Progenitor cell of endocrine pancreas (in vitro differentiated cells): ENCODE measurements around the gene TEX44. TPM values are rescaled to one million over a fixed set of nuclear protein-coding genes. Genes with fewer than 3 reads are reported as not detected.
"Not testable (repeated sequence)": the region's sequence is repeated elsewhere in the genome, so short reads cannot be mapped to it uniquely, and the experiment has no call there.

Experiments used
- DNase-seq: peaks from one replicate; pipeline ENCODE4 v3.0.0; 2021; ENCODE audit warnings: low spot score; ENCODE audit not compliant: unreplicated experiment
- H3K27ac Mint-ChIP-seq: 2 replicates; pipeline ENCODE4 v1.8.0; 2021; ENCODE audit warnings: mild to moderate bottlenecking, moderate library complexity, mixed read lengths
- H3K27me3 Mint-ChIP-seq: 2 replicates; pipeline ENCODE4 v1.8.0; 2021; ENCODE audit warnings: mixed read lengths
- H3K36me3 Mint-ChIP-seq: 2 replicates; pipeline ENCODE4 v1.8.0; 2022; ENCODE audit warnings: mixed read lengths; ENCODE audit not compliant: insufficient read depth
- H3K4me1 Mint-ChIP-seq: 2 replicates; pipeline ENCODE4 v1.8.0; 2021; ENCODE audit warnings: low read depth, mixed read lengths
- H3K4me3 Mint-ChIP-seq: 2 replicates; pipeline ENCODE4 v1.8.0; 2021; ENCODE audit warnings: low read depth, mild to moderate bottlenecking, moderate library complexity, mixed read lengths
- H3K9me3 Mint-ChIP-seq: 2 replicates; pipeline ENCODE4 v1.8.0; 2021; ENCODE audit warnings: low read depth, mixed read lengths
- CTCF ChIP-seq: fragments of 200-600 bp; sonication (generic); IDR thresholded peaks from one replicate; pipeline ENCODE4 v1.5.0; 2021; ENCODE audit warnings: antibody characterized with exemption, mild to moderate bottlenecking; ENCODE audit not compliant: unreplicated experiment
- total RNA-seq: library from RNA; stranded (reverse); gene quantifications from 2 replicates; pipeline ENCODE4 v1.2.1, GENCODE V29; 2021

TEX44 gene
- total RNA-seq, 1 donor from 2014 or later, result not detected

- TF ChIP-seq CTCF, result no peak
- Mint-ChIP-seq H3K4me1 (peaks cover 1% of the 10 kb centered on the region), H3K9me3 (peaks cover 7% of the 10 kb centered on the region), H3K4me3 (no peak overlapping the region), H3K36me3 (no peaks in the 10 kb centered on the region), H3K27ac (no peak overlapping the region), H3K27me3 (peaks cover 3% of the 10 kb centered on the region)
- DNase-seq, result no peak
Measured at GRCh38 chr2:231581328-231581727, 11.3 kb upstream of the TEX44 start.

- no peak for TF ChIP-seq CTCF
- DNase-seq, result no peak
- Mint-ChIP-seq H3K4me1 (no peaks in the 10 kb centered on the region), H3K27ac (no peak overlapping the region), H3K27me3 (peaks cover 3% of the 10 kb centered on the region), H3K9me3 (peaks cover 5% of the 10 kb centered on the region), H3K4me3 (no peak overlapping the region), H3K36me3 (no peaks in the 10 kb centered on the region)
Measured at GRCh38 chr2:231583982-231584381, 8.7 kb upstream of the TEX44 start.

GRCh38 chr2:231587744-231588143, 4.9 kb upstream of the TEX44 start:
- not testable (repeated sequence) for H3K27ac Mint-ChIP-seq, H3K4me1 Mint-ChIP-seq, H3K4me3 Mint-ChIP-seq, H3K27me3 Mint-ChIP-seq, DNase-seq, H3K9me3 Mint-ChIP-seq, H3K36me3 Mint-ChIP-seq

- Mint-ChIP-seq H3K4me3 (no peak overlapping the region), H3K9me3 (no peaks in the 10 kb centered on the region), H3K36me3 (no peaks in the 10 kb centered on the region), H3K27me3 (no peaks in the 10 kb centered on the region), H3K4me1 (peaks cover 5% of the 10 kb centered on the region), H3K27ac (no peak overlapping the region)
- no peak for TF ChIP-seq CTCF
- DNase-seq, result no peak
Measured at GRCh38 chr2:231589656-231590055, 3.0 kb upstream of the TEX44 start.

- no peak for DNase-seq
- Mint-ChIP-seq H3K36me3 (no peaks in the 10 kb centered on the region), H3K27ac (no peak overlapping the region), H3K4me3 (no peak overlapping the region), H3K4me1 (peaks cover 5% of the 10 kb centered on the region), H3K27me3 (no peaks in the 10 kb centered on the region), H3K9me3 (no peaks in the 10 kb centered on the region)
- no peak for TF ChIP-seq CTCF
Measured at GRCh38 chr2:231590614-231591013, 2.0 kb upstream of the TEX44 start.

- no peak overlapping the region for H3K27ac Mint-ChIP-seq
- peaks cover 5% of the 10 kb centered on the region for H3K4me1 Mint-ChIP-seq
- no peak for TF ChIP-seq CTCF
- H3K36me3 Mint-ChIP-seq, result no peaks in the 10 kb centered on the region
- H3K9me3 Mint-ChIP-seq, result no peaks in the 10 kb centered on the region
- no peak overlapping the region for H3K4me3 Mint-ChIP-seq
- DNase-seq, result no peak
- no peaks in the 10 kb centered on the region for H3K27me3 Mint-ChIP-seq
Measured at GRCh38 chr2:231593666-231594065, 1.0 kb downstream of the TEX44 start.
